Right lobe of liver (tissue), 6 donors: ENCODE results near the gene FRMD4B. TPM values are rescaled to one million over a fixed set of nuclear protein-coding genes. Genes with fewer than 3 reads are reported as not detected.
"Not testable (repeated sequence)": the region's sequence is repeated elsewhere in the genome, so short reads cannot be mapped to it uniquely, and the experiment has no call there.

Experiments used
- ATAC-seq, 4 donors: fragments of 200-7000 bp; cut with Tn5 transposase; one replicate each; pipeline ENCODE4 v1.9.1; 2020; ENCODE audit warnings: mild to moderate bottlenecking in 4 of 4, moderate library complexity in 4 of 4
- DNase-seq, 3 donors: peaks; one replicate each; pipeline ENCODE4 v3.0.0-alpha.2; 2020
- H3K27ac ChIP-seq, 3 donors: fragments of 200-600 bp; one replicate each; pipeline ENCODE4 v1.8.0; 2022
- H3K27me3 ChIP-seq, 2 donors: fragments of 200-600 bp; one replicate each; pipeline ENCODE4 v1.8.0; 2022
- H3K36me3 ChIP-seq, 4 donors: fragments of 200-600 bp; sonication (generic) in 1 of 4; one replicate each; pipeline versions ENCODE4 v1.5.1 to v1.8.0; 2017 to 2022; ENCODE audit warnings: control low read depth in 1 of 4
- H3K4me1 ChIP-seq, 4 donors: fragments of 200-600 bp; sonication (generic) in 1 of 4; one replicate each; pipeline versions ENCODE4 v1.5.1 to v1.8.0; 2017 to 2022; ENCODE audit warnings: control low read depth in 1 of 4
- H3K4me3 ChIP-seq, 3 donors: fragments of 200-600 bp; one replicate each; pipeline ENCODE4 v1.8.0; 2022
- H3K9me3 ChIP-seq, 4 donors: fragments of 200-600 bp; sonication (generic) in 1 of 4; one replicate each; pipeline versions ENCODE4 v1.5.1 to v1.8.0; 2017 to 2022; ENCODE audit warnings: control low read depth in 1 of 4
- CTCF ChIP-seq, 4 donors: fragments of 200-600 bp in 3 of 4; fragments of 450-650 bp in 1 of 4; IDR thresholded peaks; one replicate each; pipeline versions ENCODE4 v1.5.1 to v1.8.0; 2016 to 2022; ENCODE audit warnings: antibody characterized with exemption in 4 of 4, mild to moderate bottlenecking in 2 of 4
- POLR2A ChIP-seq: fragments of 450-650 bp; IDR thresholded peaks from one replicate; pipeline ENCODE4 v1.6.1; 2017; ENCODE audit warnings: antibody characterized with exemption, mild to moderate bottlenecking
- WGBS: methylation state at CpG from one replicate; pipeline ENCODE4 v1.1.6; 2018; ENCODE audit warnings: low coverage, low lambda C conversion rate; ENCODE audit not compliant: insufficient coverage; ENCODE audit errors: missing lambda C conversion rate; 5-methylcytosine and 5-hydroxymethylcytosine counted together
- intact Hi-C, 2 donors: fragments of 100-400 bp; cut with DNase I; formaldehyde crosslinking; loops; one replicate each; pipeline versions ENCODE4 v1.11.2 to v1.14.1; 2022
- total RNA-seq, 6 experiments: library from RNA; depleted of rRNA in 2 of 6; stranded (reverse); fragments of >200 nt in 2 of 6; fragmentation: NEBNext Ultra II Directional in 3 of 6; extraction: Animal tissue kit (Norgen Biotek cat#: 25700) in 3 of 6; gene quantifications; one replicate each; pipeline versions ENCODE4 v1.1.0 to v1.2.4, GENCODE V29; 2016 to 2023
- donor health status: DM: no; HTN: yes; CAD: no.
- donor health status: DM: no; HTN: no; CAD: no.
- donor health status: DM: no; HTN: no; CAD: no.
- donor health status: DM: no; HTN: yes; CAD: no.
- donor health status: DM: no; HTN: yes; CAD: no.

The FRMD4B gene
- total RNA-seq, 6 experiments from 2014 or later = 9.2 to 21.0 (median 12.3) TPM

DNA sequence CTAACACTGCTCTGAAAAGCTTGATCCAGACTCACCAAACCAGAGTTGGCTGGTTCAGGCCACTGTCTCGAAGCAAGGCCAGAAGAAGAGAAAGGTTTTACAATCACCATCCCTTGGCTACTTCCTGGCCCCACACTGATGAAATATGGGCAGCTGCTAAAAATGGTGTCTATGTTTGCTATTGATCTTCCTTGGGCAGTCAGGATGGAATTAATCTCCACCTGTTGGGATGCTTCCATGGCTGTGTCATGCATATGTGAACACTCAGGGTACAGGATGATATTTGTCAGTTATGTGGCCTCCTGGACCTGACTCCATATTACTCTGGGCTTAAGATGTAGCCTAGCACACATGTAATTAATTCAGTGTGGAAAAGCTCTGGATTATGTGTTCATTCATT, 61.9 kb downstream of the FRMD4B start:
- WGBS = 82% methylated on average over 1 of the region's 1 CpG
- intact Hi-C loops = no loop called here
- Histone ChIP-seq H3K27ac (no peak overlapping the region), H3K36me3 (no peaks in the 10 kb centered on the region), H3K4me1 (no peaks in the 10 kb centered on the region), H3K27me3 (no peaks in the 10 kb centered on the region), H3K9me3 (no peaks in the 10 kb centered on the region), H3K4me3 (no peak overlapping the region)
- ATAC-seq (no peak), DNase-seq (no peak)
- TF ChIP-seq POLR2A = no peak
- TF ChIP-seq CTCF (IDR thresholded peaks at IDR 0.05) = no peak

GRCh38 chr3:69322512-69322911, 63.4 kb downstream of the FRMD4B start:
- H3K4me3 ChIP-seq, H3K36me3 ChIP-seq, H3K27me3 ChIP-seq, H3K4me1 ChIP-seq, ATAC-seq, DNase-seq, H3K27ac ChIP-seq, H3K9me3 ChIP-seq, intact Hi-C loops: not testable (repeated sequence)
- WGBS = 56% methylated on average over 4 of the region's 4 CpGs

GRCh38 chr3:69322158-69322509, 63.8 kb downstream of the FRMD4B start:
- DNase-seq (no peak), ATAC-seq (no peak)
- H3K9me3 ChIP-seq = no peaks in the 10 kb centered on the region
- no peaks in the 10 kb centered on the region for H3K27me3 ChIP-seq
- no peak overlapping the region for H3K4me3 ChIP-seq
- no peak overlapping the region for H3K27ac ChIP-seq
- no peaks in the 10 kb centered on the region for H3K4me1 ChIP-seq
- TF ChIP-seq CTCF (IDR thresholded peaks at IDR 0.05) (no peak), POLR2A (no peak)
- intact Hi-C loops = no loop called here
- 69% methylated on average over 4 of the region's 4 CpGs for WGBS
- no peaks in the 10 kb centered on the region for H3K36me3 ChIP-seq

- peak in 3 of 4 donors; percentile 13 to 30 (median 15) for ATAC-seq
- H3K27ac ChIP-seq = no peak overlapping the region
Measured at GRCh38 chr3:69321301-69322157, 64.4 kb downstream of the FRMD4B start.

More at GRCh38 chr3:69321301-69322157, 64.4 kb downstream of the FRMD4B start:
- Histone ChIP-seq H3K27me3 (no peaks in the 10 kb centered on the region), H3K9me3 (no peaks in the 10 kb centered on the region), H3K4me3 (no peak overlapping the region), H3K36me3 (no peaks in the 10 kb centered on the region), H3K4me1 (no peaks in the 10 kb centered on the region)
- no peak for DNase-seq
- 61% methylated on average over 8 of the region's 9 CpGs for WGBS
- TF ChIP-seq POLR2A = no peak
- TF ChIP-seq CTCF (IDR thresholded peaks at IDR 0.05) = no peak
- intact Hi-C loops = no loop called here
